ENCODE measurements around the gene ZNF655. TPM values are rescaled to one million over a fixed set of nuclear protein-coding genes. Genes with fewer than 3 reads are reported as not detected.

The ZNF655 gene
- total and polyA plus RNA-seq, 5 experiments from 2014 or later: 70.3 to 181 (median 86.3) TPM

Other genes with a start within 250 kb of the ZNF655 start
- 10 to 100 TPM; 45.5 to 47.2 TPM for gene ARPC1A, start 232.7 kb upstream of the ZNF655 start, total RNA-seq
- 10 to 100 TPM; 42.7 to 74.8 (median 63.6) TPM for gene ARPC1A, start 232.7 kb upstream of the ZNF655 start, polyA plus RNA-seq
- 100 to 1,000 TPM; 165 to 170 TPM for gene ARPC1B, start 183.9 kb upstream of the ZNF655 start, total RNA-seq
- gene ARPC1B, start 183.9 kb upstream of the ZNF655 start, polyA plus RNA-seq: 100 to 1,000 TPM; 597 to 712 (median 662) TPM
- 10 to 100 TPM; 70.2 to 75.1 TPM for gene PDAP1, start 150.0 kb upstream of the ZNF655 start, total RNA-seq
- 10 to 100 TPM; 24.0 to 35.6 (median 33.4) TPM for gene PDAP1, start 150.0 kb upstream of the ZNF655 start, polyA plus RNA-seq
- gene BUD31, start 149.7 kb upstream of the ZNF655 start, total RNA-seq: 10 to 100 TPM; 61.7 to 74.6 TPM
- 100 to 1,000 TPM; 151 to 216 (median 170) TPM for gene BUD31, start 149.7 kb upstream of the ZNF655 start, polyA plus RNA-seq
- gene PTCD1, start 119.8 kb upstream of the ZNF655 start, total RNA-seq: 10 to 100 TPM; 11.5 to 13.8 TPM
- 1 to 10 TPM; 2.0 to 3.9 (median 3.2) TPM for gene PTCD1, start 119.8 kb upstream of the ZNF655 start, polyA plus RNA-seq
- 10 to 100 TPM; 48.6 to 55.2 TPM for gene CPSF4, start 119.7 kb upstream of the ZNF655 start, total RNA-seq
- 10 to 100 TPM; 22.9 to 31.3 (median 28.1) TPM for gene CPSF4, start 119.7 kb upstream of the ZNF655 start, polyA plus RNA-seq
- gene ATP5MF, start 92.5 kb upstream of the ZNF655 start, total RNA-seq: 100 to 1,000 TPM; 150 to 165 TPM
- 100 to 1,000 TPM; 421 to 484 (median 453) TPM for gene ATP5MF, start 92.5 kb upstream of the ZNF655 start, polyA plus RNA-seq
- 10 to 100 TPM; 22.8 to 31.8 TPM for gene ZNF789, start 85.8 kb upstream of the ZNF655 start, total RNA-seq
- 1 to 10 TPM; 7.3 to 8.2 (median 8.0) TPM for gene ZNF789, start 85.8 kb upstream of the ZNF655 start, polyA plus RNA-seq
- gene ZNF394, start 58.4 kb upstream of the ZNF655 start, total RNA-seq: 100 to 1,000 TPM; 107 to 120 TPM
- 10 to 100 TPM; 58.5 to 67.1 (median 60.8) TPM for gene ZNF394, start 58.4 kb upstream of the ZNF655 start, polyA plus RNA-seq
- 1 to 10 TPM; 8.9 to 9.9 TPM for gene ZKSCAN5, start 54.0 kb upstream of the ZNF655 start, total RNA-seq
- gene ZKSCAN5, start 54.0 kb upstream of the ZNF655 start, polyA plus RNA-seq: 1 to 10 TPM; 3.0 to 5.7 (median 3.9) TPM
- gene FAM200A, start 6.5 kb upstream of the ZNF655 start, total RNA-seq: 10 to 100 TPM in 1 of 2 experiments, 1 to 10 TPM in 1; 8.6 to 11.3 TPM
- gene FAM200A, start 6.5 kb upstream of the ZNF655 start, polyA plus RNA-seq: 1 to 10 TPM; 3.2 to 6.3 (median 5.4) TPM
- gene TMEM225B, start 39.6 kb downstream of the ZNF655 start, total RNA-seq: 1 to 10 TPM; 2.3 to 2.5 TPM
- 1 to 10 TPM; 2.7 to 3.4 (median 2.8) TPM for gene TMEM225B, start 39.6 kb downstream of the ZNF655 start, polyA plus RNA-seq
- 10 to 100 TPM; 57.1 to 57.8 TPM for gene ZSCAN25, start 58.3 kb downstream of the ZNF655 start, total RNA-seq
- 10 to 100 TPM in 2 of 3 donors, 1 to 10 TPM in 1; 9.2 to 19.0 (median 16.2) TPM for gene ZSCAN25, start 58.3 kb downstream of the ZNF655 start, polyA plus RNA-seq
- under 1 TPM in 1 of 2 experiments, not detected in 1; 0.16 TPM for gene CYP3A5, start 121.4 kb downstream of the ZNF655 start, total RNA-seq
- under 1 TPM; 0.14 to 0.41 (median 0.20) TPM for gene CYP3A5, start 121.4 kb downstream of the ZNF655 start, polyA plus RNA-seq
- not detected for gene CYP3A7, start 176.6 kb downstream of the ZNF655 start, total RNA-seq
- gene CYP3A7, start 176.6 kb downstream of the ZNF655 start, polyA plus RNA-seq: not detected
- gene CYP3A4, start 225.5 kb downstream of the ZNF655 start, total RNA-seq: not detected
- under 1 TPM in 1 of 3 donors, not detected in 2; 0.14 TPM for gene CYP3A4, start 225.5 kb downstream of the ZNF655 start, polyA plus RNA-seq

Data from naive thymus-derived CD8-positive, alpha-beta T cell (primary cell).